K562 (cell line): ENCODE results near the gene UPF2. TPM values are rescaled to one million over a fixed set of nuclear protein-coding genes. Genes with fewer than 3 reads are reported as not detected.

Experiments used
- CEBPG ChIP-seq, 3 experiments: fragments of 200-800 bp in 1 of 3; sonication (Bioruptor generic) in 1 of 3; sonication (generic) in 1 of 3; formaldehyde crosslinking in 1 of 3; IDR thresholded peaks in 2 of 3; conservative IDR thresholded peaks in 1 of 3; 2 replicates each; pipeline versions ENCODE4 v1.6.1 to v1.8.0; 2016 to 2022; ENCODE audit warnings: missing compliant biosample characterization in 2 of 3, missing genetic modification characterization in 2 of 3, mild to moderate bottlenecking in 1 of 3, missing genetic modification reagents in 1 of 3
- CGGBP1 ChIP-seq: fragments of 250-450 bp; sonication (Bioruptor Pico); IDR thresholded peaks from 2 replicates; pipeline ENCODE4 v1.9.0; 2021; ENCODE audit warnings: mild to moderate bottlenecking
- CHD2 ChIP-seq: IDR thresholded peaks from 2 replicates; pipeline ENCODE4 v1.6.1; 2011; ENCODE audit warnings: low read depth, low read length
- CUX1 ChIP-seq: fragments of 200-800 bp; sonication (Bioruptor generic); IDR thresholded peaks from 2 replicates; pipeline ENCODE4 v1.6.1; 2016; ENCODE audit warnings: missing genetic modification characterization, missing compliant biosample characterization
- HMBOX1 ChIP-seq: sonication (generic); IDR thresholded peaks from 2 replicates; pipeline ENCODE4 v1.6.1; 2016
- PRDM10 ChIP-seq: fragments of 450-650 bp; IDR thresholded peaks from 2 replicates; pipeline ENCODE4 v1.6.1; 2018; ENCODE audit not compliant: partially characterized antibody
- PTTG1 ChIP-seq: fragments of 450-650 bp; IDR thresholded peaks from 2 replicates; pipeline ENCODE4 v1.6.1; 2016; ENCODE audit warnings: low read depth, mild to moderate bottlenecking, missing genetic modification characterization, missing compliant biosample characterization
- SAFB ChIP-seq: fragments of 200-400 bp; formaldehyde crosslinking; IDR thresholded peaks from 2 replicates; pipeline ENCODE4 v1.6.1; 2017; ENCODE audit warnings: low read depth, low read length, borderline replicate concordance
- SMARCA5 ChIP-seq: fragments of 450-650 bp; IDR thresholded peaks from 2 replicates; pipeline ENCODE4 v1.6.1; 2016
- STAT5A ChIP-seq: IDR thresholded peaks from 2 replicates; pipeline ENCODE4 v1.6.1; 2012; ENCODE audit warnings: low read length, inconsistent platforms, borderline replicate concordance
- TAF7 ChIP-seq: fragments of 450-650 bp; IDR thresholded peaks from 2 replicates; pipeline ENCODE4 v1.6.1; 2016; ENCODE audit warnings: missing genetic modification characterization, missing compliant biosample characterization
- TBP ChIP-seq: optimal IDR thresholded peaks from 2 replicates; pipeline ENCODE3; 2011; ENCODE audit warnings: low read depth, low read length, improper control_type of control experiment
- ZBTB5 ChIP-seq: fragments of 450-650 bp; IDR thresholded peaks from 2 replicates; pipeline ENCODE4 v1.6.1; 2017; ENCODE audit warnings: antibody characterized with exemption
- ZNF121 ChIP-seq: sonication (generic); formaldehyde crosslinking; conservative IDR thresholded peaks from 2 replicates; pipeline ENCODE4 v1.8.0; 2022; ENCODE audit warnings: missing genetic modification reagents
- ZNF217 ChIP-seq: sonication (generic); formaldehyde crosslinking; IDR thresholded peaks from 2 replicates; pipeline ENCODE4 v1.8.0; 2022; ENCODE audit warnings: mild to moderate bottlenecking, missing genetic modification reagents
- polyA plus RNA-seq, 8 experiments: library from polyadenylated mRNA; depleted of rRNA in 4 of 8; stranded (reverse) in 5 of 8; unstranded in 3 of 8; fragments of >200 nt; fragmentation: Nextera tagmentation in 2 of 8; fragmentation: Illumina TruSeq in 1 of 8; extraction: Ambion mirVana in 2 of 8; extraction: Trizol in 1 of 8; gene quantifications; 2 replicates each; pipeline versions ENCODE4 v1.2.1 to v1.2.3, GENCODE V29; 2011 to 2014; ENCODE audit warnings: inconsistent platforms in 1 of 8, missing spikeins in 1 of 8
- total RNA-seq, 7 experiments: library from RNA; depleted of rRNA in 6 of 7; stranded (reverse); fragments of >200 nt in 6 of 7; fragmentation: Illumina TruSeq in 2 of 7; extraction: Trizol in 2 of 7; gene quantifications; 2 replicates each; pipeline versions ENCODE4 v1.2.1 to v1.2.3, GENCODE V29; 2011 to 2021; ENCODE audit warnings: low replicate concordance in 1 of 7

The UPF2 gene
- total and polyA plus RNA-seq, 9 of the 15 experiments (the other 6 are each of a cell fraction or from before 2014, with no cell fraction given): 13.9 to 37.7 (median 23.7) TPM

- TF ChIP-seq ZBTB5 (no peak), TBP (peak; percentile 69), ZNF217 (CRISPR knock-in tag) (no peak), CUX1 (CRISPR knock-in tag) (peak; percentile 71; the same call in 1 of the 2 replicates), CHD2 (no peak), ZNF121 (CRISPR knock-in tag) (no peak), HMBOX1 (peak; percentile 70), CEBPG (CRISPR knock-in tag; IDR thresholded peaks at IDR 0.05) (peak; percentile 46; the same call in 1 of the 2 replicates), CEBPG (tag; conservative IDR thresholded peaks at IDR 0.05 in 1 of 2, IDR thresholded peaks at IDR 0.05 in 1 of 2) (no peak), SMARCA5 (no peak), SAFB (no peak), PRDM10 (peak; percentile 71), PTTG1 (tag) (no peak), STAT5A (peak; percentile 32; the same call in 1 of the 2 replicates), TAF7 (tag) (peak; percentile 48), CGGBP1 (CRISPR knock-in tag) (no peak)
These were observed 144.1 kb downstream of the UPF2 start (continued) for GRCh38 chr10:11898372-11899066.
